NCI-H446 treated with DMSO at 0.1 percent for 48 hours (cell line): ENCODE results near the gene SAYSD1.

ENCODE experiments used
- DNase-seq: peaks from one replicate; lab custom pipeline; 2025; lab: John Stamatoyannopoulos, UW

SAYSD1 gene

GRCh38 chr6:39058471-39059147 is 56.4 kb downstream of the SAYSD1 start:
- DNase-seq: no peak

DNA sequence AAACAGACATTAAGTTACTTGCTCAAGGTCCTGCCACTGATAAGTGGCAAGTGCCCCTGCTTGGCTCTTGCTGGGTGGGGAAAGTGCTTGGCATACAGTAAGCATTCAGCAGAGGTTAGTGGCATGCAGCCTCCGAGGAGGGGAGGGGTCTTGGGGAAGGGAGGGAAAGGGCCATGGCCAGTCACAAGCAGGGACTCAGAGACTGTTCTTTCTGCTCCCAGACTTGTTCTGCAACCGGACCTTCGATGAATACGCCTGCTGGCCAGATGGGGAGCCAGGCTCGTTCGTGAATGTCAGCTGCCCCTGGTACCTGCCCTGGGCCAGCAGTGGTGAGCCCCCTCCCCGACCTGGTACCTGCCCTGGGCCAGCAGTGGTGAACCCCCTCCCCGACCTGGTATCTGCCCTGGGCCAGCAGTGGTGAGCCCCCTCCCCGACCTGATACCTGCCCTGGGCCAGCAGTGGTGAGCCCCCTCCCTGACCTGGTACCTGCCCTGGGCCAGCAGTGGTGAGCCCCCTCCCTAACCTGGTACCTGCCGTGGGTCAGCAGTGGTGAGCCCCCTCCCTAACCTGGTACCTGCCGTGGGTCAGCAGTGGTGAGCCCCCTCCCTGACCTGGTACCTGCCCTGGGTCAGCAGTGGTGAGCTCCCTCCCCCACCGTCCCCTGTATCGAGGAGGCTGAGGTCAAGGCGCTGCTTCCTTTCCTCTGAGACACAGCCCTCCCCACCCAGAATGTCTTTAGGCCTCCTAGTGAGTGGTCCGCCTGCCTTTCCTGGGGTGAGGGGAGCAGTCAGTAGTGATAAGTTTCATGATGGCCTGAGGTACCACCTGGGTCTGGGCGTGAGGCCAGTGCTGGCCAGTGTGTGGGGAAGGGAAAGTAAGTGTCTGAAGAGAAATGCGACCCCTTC is 57.5 kb downstream of the SAYSD1 start:
- DNase-seq: no peak

GRCh38 chr6:39056681-39057080 is 58.3 kb downstream of the SAYSD1 start:
- no peak for DNase-seq

DNA sequence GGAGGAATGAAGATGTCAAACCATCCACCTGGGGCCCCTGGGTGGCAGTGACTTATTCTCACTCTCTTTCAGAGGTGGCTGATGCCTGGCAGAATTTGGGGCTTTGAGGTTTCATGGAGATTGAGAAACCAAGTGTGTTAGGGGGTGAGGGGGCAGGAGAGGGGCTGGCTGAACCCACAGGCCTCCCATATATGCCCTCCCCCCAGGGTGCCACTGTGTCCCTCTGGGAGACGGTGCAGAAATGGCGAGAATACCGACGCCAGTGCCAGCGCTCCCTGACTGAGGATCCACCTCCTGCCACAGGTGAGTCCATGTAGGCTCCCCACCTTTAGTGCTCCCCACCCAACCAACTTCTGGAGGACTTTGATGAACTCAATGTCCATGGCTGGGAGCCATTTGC is 58.8 kb downstream of the SAYSD1 start:
- no peak for DNase-seq

DNA sequence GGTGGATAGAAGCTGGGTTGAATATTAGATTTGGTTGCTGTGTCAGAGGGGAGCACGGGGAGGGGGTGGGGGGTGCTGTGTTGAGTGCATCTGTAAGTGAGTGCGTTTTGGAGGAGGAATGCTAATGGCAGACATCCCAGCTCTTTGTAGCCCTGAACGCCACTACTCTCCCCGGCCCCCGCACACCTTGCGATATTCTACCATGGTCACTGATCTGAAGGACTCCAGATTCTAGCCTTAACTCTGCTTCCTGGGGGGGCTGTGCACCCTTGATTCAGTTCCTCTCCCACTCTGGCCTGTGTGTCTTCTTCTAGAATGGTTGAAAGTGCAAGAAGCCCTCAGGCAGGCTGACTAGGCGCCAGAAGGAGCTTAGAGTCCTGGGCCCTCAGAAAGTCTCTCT is 59.3 kb downstream of the SAYSD1 start:
- DNase-seq: no peak

- no peak for DNase-seq
Measured at GRCh38 chr6:39054577-39055142, 60.3 kb downstream of the SAYSD1 start.
